GM11168 (cell line): ENCODE results near the gene AKR7A2.
"Not testable (repeated sequence)": the region's sequence is repeated elsewhere in the genome, so short reads cannot be mapped to it uniquely, and the experiment has no call there.

Source experiments
- in situ Hi-C: fragments of 300-500 bp; cut with MboI; formaldehyde crosslinking; loops from one replicate; pipeline ENCODE4 v1.12.0; 2022; ENCODE audit warnings: low sequenced_read_pairs; ENCODE audit not compliant: unreplicated experiment

AKR7A2 gene

DNA sequence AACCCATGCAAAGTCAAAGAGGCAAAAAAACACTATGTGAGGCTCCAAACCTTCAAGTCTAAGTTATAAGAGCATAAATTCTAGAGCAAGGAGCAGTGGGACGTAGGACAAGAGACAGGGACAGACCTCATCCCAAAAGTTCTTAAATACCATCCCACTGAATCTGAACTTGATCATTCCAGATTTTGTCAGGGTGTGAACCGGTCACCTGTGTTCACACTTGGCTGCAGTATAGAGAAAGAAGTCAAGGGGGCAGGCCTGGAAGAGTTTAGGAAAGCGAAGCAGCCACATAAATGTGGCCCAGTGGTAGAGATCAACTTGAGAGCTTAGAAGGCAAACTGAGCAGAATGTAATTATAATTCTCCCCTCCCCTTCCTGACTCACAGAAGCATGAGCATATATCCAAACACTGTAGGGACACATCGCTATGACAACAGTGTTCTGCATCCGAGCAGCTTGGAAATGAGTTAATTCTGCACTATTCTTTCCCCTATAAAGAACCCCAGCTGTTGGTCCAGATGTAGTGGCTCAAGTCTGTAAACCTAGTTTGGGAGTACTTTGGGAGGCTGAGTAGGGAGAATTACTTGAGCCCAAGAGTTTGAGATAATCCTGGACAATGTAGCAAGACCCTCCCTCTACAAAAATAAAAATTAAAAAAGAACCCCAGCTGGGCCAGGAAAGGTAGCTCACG, 2.7 kb downstream of the AKR7A2 start:
- in situ Hi-C loops = no loop called here

DNA sequence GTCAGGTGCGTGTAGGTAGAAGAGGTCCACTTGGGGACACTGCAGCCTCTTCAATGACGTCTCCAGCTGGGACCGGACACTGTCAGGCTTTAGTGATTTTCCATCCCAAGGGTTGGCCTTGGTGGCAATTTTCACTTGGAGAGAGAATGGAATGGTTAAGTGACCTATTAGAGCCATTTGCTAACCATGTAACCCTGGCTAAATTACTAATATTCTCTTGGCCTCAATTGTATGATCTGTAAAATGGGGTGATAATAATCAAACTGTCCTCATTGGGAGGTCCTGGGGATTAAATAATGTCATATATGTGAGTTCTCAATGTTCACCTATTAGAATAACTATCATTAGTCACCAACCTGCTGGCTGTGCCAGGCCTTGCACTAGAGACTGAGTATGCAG, 3.4 kb downstream of the AKR7A2 start:
- in situ Hi-C loops = no loop called here

GRCh38 chr1:19307794-19308508, 4.0 kb downstream of the AKR7A2 start:
- in situ Hi-C loops = no loop called here

DNA sequence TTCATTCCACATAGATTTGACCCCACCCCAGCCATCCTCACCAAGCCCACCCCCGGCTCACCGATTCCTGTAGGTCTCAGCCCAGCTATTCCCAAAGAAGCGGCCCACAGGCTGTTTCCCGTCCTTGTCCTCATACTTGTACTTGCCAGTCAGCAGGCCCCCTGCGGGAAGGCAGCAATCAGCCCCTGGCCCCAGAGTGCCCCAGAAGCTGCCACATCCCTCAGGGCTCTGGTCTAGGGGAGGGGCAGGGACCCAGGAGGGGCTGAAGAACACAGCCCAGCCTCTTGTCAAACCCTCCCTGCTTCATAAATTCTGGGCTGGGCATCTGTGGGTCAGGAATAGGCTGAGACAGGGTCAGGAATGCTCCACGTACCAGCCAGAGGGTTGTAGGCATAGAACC, 5.0 kb downstream of the AKR7A2 start:
- in situ Hi-C loops = no loop called here

DNA sequence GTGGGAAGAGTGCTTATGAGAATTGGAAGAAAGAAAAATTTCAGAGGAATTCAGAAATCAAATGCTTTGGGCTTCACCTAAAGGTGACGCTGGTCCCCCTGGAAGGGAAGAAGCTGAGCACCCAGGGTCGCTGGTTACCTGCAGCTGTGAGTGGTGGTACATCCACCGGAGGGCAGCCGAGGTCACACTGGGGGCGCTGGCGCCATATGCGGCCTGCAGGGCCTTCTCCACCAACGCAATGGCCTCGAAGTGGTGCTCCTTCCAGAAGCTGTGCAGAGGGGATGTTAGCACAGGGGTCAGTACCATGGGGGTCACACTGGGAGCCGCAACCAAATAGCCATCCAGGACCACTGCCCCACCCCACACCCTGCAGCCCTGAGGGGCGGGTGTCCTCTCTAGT, 6.1 kb downstream of the AKR7A2 start:
- in situ Hi-C loops = no loop called here

- in situ Hi-C loops = not testable (repeated sequence)
These were observed 7.9 kb downstream of the AKR7A2 start for GRCh38 chr1:19304081-19304480.

DNA sequence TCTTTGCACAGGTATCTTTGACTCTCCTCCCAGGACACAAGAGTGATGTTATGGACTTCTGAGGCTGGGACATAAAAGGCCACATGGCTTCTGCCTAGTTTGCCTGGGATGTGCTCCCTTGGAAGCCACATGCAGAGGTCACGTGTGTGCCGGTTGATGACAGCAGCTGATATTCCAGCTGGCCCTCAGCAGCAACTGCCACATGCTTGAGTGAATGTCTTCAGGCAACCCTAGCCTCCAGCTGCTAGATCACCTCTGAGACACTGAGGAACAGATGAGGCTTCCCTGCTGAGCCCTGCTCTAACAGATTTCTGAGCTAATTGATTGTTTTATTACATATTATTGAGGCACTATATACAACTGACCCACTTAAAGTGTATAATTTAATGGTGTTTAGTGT, 11.7 kb downstream of the AKR7A2 start:
- in situ Hi-C loops = no loop called here

DNA sequence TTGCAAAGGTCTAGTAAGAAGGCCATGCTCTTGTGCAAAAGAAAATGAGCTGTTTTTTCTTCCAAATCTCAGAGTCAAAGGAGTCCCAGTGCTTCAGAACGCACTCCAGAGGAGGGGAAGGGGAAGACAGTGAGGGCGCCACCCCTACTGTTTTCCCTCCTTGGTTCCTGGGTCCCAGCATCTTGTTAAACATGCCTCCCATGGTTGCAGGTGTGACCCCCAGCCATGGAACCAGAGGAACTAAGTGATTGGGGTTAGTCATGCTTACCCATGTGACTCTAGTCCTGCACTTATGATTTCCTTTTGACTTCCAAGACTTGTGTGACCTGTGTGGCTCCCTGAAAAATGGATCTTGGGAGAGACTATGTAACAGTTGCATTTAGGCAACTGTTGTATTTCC, 17.3 kb downstream of the AKR7A2 start:
- in situ Hi-C loops = no loop called here

DNA sequence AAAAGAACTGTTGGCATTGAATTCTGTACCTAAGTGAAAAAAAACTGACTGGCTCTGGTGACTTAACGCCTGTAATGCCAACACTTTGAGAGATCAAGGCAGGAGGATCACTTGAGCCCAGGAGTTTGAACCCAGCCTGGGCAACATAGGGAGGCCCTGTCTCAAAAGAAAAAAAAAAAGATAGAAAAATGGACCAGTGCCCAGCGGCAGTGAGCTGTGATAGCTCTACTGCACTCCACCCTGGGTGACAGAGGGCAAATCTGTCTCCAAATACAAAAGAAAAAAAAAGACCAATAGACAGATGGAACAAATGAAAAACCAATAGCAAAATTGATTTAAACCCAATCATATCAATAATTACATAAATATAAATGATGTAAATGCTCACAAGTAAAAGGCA, 22.7 kb downstream of the AKR7A2 start:
- in situ Hi-C loops = no loop called here

GRCh38 chr1:19288324-19289241, 23.4 kb downstream of the AKR7A2 start, which contains the start of gene AKR7A3:
Gene AKR7A3 (minus strand): TSS chr1:19288770. CDS start chr1:19288709, 61 bp downstream.
- in situ Hi-C loops = not testable (repeated sequence)

GRCh38 chr1:19287436-19288185, 24.3 kb downstream of the AKR7A2 start:
- in situ Hi-C loops = no loop called here

DNA sequence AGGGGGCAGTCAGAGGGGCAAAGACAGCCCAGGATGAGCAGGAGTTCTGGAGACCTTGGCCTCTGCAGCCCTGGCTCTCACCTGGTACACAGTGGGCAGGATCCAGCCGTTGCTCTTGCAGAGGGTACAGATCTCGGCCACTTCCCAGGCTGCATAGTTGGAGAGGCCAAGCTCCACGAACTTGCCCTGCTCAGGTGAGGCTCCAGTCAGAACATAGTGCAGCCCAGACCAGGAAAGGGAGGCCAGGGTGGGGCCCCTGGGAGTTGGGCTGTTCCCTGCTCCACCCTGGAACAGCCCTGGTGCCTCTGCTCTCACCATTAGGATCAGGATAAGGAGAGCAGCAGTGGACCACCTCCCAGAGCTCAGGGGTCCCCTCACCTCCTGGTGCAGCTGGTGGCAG, 26.1 kb downstream of the AKR7A2 start:
- in situ Hi-C loops = not testable (repeated sequence)

DNA sequence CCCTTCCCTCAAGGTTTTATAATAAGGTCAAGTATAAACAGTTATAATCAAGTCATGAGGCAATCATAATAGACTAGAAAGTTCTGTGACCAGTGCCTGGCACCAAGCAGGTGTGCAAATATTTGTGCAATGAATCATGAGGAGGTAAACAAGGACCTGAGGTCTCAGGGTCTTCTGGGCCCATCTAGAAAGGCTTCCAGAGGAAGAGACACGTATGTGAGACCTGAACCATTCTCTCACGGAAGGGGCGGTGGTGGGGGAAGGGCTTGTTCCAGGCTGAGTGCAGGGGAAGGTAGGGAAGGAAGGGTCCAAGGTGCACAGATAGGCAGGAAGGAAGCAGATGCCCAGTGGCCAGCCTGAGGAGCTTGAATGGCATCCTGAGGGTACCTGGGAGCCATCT, 26.6 kb downstream of the AKR7A2 start:
- in situ Hi-C loops = not testable (repeated sequence)

GRCh38 chr1:19284881-19285280, 27.1 kb downstream of the AKR7A2 start:
- in situ Hi-C loops = no loop called here

DNA sequence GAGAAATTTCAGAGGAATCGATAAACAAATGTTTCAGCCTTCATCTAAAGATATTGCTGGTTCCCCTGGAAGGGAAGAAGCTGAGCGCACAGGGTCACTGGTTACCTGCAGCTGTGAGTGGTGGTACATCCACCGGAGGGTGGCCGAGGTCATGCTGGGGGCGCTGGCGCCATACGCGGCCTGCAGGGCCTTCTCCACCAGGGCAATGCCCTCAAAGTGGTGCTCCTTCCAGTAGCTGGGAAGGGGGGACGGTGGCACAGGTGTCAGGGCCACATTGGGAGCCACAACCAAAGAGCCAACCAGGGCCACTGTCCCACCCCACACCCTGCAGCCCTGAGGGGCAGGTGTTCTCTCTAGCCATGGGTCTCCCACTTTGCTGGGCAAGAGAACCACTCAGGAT, 28.1 kb downstream of the AKR7A2 start:
- in situ Hi-C loops = no loop called here

GRCh38 chr1:19274636-19275035, 37.3 kb downstream of the AKR7A2 start:
- in situ Hi-C loops = no loop called here

- in situ Hi-C loops = not testable (repeated sequence)
These were observed 38.0 kb downstream of the AKR7A2 start for GRCh38 chr1:19273844-19274531.

GRCh38 chr1:19273106-19273843, 38.7 kb downstream of the AKR7A2 start:
- in situ Hi-C loops = no loop called here

- in situ Hi-C loops = no loop called here
These were observed 39.9 kb downstream of the AKR7A2 start for GRCh38 chr1:19272064-19272463.
